Stimulated activated naive CD8-positive, alpha-beta T cell treated with anti-CD3 and anti-CD28 coated beads, Interleukin-15, Interleukin-2, amounts not matched to agents 100 U/mL and 50 U/mL, for 24 hours (primary cell): ENCODE data around the gene KIAA0513.

Experiments
- ATAC-seq: fragments of 150-1000 bp; cut with Tn5 transposase; one replicate; pipeline ENCODE4 v1.10.0; 2021
- DNase-seq: peaks from one replicate; pipeline ENCODE4 v3.0.0; 2021

The KIAA0513 gene, protein sequence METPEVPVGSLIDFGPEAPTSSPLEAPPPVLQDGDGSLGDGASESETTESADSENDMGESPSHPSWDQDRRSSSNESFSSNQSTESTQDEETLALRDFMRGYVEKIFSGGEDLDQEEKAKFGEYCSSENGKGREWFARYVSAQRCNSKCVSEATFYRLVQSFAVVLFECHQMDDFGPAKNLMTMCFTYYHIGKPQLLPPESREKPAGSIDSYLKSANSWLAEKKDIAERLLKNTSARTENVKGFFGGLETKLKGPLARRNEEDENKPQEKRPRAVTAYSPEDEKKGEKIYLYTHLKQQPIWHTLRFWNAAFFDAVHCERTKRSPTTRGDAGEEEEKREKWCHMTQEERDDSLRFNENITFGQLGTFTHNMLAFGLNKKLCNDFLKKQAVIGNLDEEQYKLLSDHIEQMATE

GRCh38 chr16:85027349-85027957, at the start of gene KIAA0513:
Gene KIAA0513, plus strand, starts transcription at chr16:85027795. Its CDS starts 39,277 bp downstream, at chr16:85067072.
- ATAC-seq = peak; percentile 62
- DNase-seq = peak; percentile 98

GRCh38 chr16:84979516-84979915, 48.1 kb upstream of the KIAA0513 start:
- ATAC-seq (no peak), DNase-seq (no peak)

GRCh38 chr16:84982434-84982833, 45.2 kb upstream of the KIAA0513 start:
- DNase-seq = no peak

GRCh38 chr16:84985079-84986065, 42.2 kb upstream of the KIAA0513 start:
- DNase-seq (no peak), ATAC-seq (no peak)

More at GRCh38 chr16:84982434-84982833, 45.2 kb upstream of the KIAA0513 start:
- no peak for ATAC-seq

DNA sequence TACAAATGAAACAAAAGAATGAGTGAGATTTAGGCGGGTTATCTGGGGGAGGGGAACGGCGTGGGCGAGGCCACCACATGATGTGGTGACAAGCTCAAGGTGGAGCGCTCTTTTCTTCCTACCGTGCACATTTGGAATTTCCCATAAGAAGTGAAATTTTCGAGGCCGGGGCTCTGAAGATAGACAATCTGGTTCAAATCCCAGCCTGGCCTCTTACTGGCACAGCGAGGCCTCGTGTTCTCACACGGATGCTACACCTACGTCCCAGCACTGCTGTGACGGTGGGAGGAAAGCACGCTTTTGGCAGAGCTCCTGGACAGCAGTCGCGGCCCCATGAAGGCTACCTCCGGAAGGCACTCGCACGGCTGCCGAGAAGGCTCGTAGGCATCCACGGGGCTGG, 41.5 kb upstream of the KIAA0513 start:
- ATAC-seq (no peak), DNase-seq (no peak)

- no peak for DNase-seq
- ATAC-seq = no peak
Measured at GRCh38 chr16:84986879-84987278, 40.7 kb upstream of the KIAA0513 start.

DNA sequence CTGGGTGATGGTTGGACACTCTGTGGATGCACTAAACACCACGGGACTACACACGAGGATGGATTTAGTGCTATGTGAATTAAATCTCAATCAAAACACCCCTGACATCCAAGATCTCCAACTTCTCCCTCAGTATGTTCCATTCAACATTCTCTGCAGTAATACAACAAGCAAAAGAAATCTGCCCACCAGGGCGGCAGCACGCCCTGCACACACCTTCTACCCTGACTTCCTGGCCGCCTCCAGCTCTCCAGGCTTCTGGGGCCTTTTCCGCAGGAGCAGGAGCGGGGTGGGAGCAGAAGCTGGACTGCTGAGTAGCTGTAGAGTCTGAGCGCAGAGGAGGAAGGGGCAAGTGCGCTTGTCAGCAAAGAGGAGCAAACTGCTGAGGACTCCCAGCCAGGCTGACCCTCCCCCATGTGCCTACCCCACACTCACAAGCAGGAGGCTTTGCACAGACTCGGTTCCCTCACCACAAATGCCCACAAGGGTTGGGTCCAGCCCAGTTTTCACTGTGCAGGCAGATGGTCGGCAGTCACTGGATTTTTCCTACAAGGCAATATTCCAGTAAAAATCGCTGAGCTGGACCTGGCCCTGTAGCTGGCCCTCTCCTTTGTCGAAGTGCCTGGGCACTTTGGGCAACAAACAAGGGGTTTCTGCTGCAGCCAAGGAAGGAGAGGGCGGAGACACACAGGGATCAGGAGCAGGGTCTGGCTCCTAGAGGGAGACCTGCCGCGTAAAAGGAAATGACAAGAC, 39.1 kb upstream of the KIAA0513 start:
- DNase-seq = no peak
- no peak for ATAC-seq

- DNase-seq (no peak), ATAC-seq (no peak)
Measured at GRCh38 chr16:84989749-84990620, 37.6 kb upstream of the KIAA0513 start.

DNA sequence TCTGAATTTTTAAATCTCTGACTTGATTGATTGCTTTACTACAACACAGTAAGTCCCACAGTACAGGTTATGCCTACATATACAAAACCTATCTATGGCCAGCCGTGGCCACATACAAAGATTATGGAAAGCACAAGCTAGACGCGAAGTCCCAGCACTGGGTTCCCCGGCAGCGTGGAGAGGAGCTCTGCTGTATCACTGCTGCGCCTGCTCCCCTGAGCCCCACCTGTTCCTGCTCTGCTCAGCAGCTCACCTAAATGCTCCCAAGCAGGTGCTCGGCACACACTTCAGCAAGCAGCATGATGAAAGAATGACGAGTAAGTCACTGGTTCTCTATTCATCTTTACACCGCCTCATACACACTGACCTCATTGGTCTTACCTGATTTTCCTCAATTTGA, 36.8 kb upstream of the KIAA0513 start:
- DNase-seq (no peak), ATAC-seq (no peak)

GRCh38 chr16:84992717-84993075, 34.9 kb upstream of the KIAA0513 start:
- no peak for DNase-seq
- no peak for ATAC-seq

- ATAC-seq = no peak
- DNase-seq = no peak
Measured at GRCh38 chr16:84993926-84994325, 33.7 kb upstream of the KIAA0513 start.

- DNase-seq (no peak), ATAC-seq (no peak)
Measured at GRCh38 chr16:84995663-84996062, 31.9 kb upstream of the KIAA0513 start.

- DNase-seq = no peak
- ATAC-seq = no peak
Measured at GRCh38 chr16:84996365-84996764, 31.2 kb upstream of the KIAA0513 start.

DNA sequence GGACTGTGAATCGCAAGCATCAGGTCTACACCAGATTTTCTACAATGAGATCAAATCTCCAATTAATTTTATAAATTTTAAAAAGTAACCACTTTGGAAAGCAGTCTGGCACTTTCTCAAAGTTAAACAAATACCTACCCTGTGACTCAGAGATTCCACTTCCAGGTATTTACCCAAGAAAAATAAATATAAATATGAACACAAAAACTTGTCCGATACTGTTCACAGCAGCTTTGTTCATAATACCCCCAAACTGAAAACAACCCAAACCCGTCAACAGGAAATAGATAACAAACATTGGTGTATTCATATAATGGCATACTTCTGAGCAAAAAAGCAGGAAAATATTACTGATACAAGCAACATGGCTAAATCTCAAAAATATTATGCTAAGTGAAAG, 28.4 kb upstream of the KIAA0513 start:
- ATAC-seq (no peak), DNase-seq (no peak)

- no peak for DNase-seq
- no peak for ATAC-seq
Measured at GRCh38 chr16:84999857-85000480, 27.6 kb upstream of the KIAA0513 start.

GRCh38 chr16:85002099-85002541, 25.5 kb upstream of the KIAA0513 start:
- ATAC-seq (no peak), DNase-seq (no peak)

DNA sequence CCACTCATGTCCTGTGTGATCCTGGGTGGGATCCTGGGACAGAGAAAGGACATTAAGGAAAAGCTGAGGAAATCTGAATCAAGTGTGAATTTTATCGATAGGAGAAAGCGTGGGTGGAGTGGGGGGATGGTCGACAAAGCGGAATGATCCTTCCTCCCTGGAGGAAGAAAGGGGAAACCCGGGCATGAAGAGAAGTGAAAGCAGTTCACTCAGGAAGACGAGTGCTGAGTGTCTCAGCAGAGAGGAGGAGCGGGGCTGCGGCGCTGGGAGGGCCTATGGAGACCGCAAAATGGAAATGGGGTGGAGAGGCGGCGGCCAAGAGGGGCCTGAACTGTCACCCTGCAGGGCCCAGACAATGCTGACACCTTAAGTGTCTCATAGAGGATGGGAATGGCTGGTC, 25.0 kb upstream of the KIAA0513 start:
- ATAC-seq (peak; percentile 63), DNase-seq (peak; percentile 23)

DNA sequence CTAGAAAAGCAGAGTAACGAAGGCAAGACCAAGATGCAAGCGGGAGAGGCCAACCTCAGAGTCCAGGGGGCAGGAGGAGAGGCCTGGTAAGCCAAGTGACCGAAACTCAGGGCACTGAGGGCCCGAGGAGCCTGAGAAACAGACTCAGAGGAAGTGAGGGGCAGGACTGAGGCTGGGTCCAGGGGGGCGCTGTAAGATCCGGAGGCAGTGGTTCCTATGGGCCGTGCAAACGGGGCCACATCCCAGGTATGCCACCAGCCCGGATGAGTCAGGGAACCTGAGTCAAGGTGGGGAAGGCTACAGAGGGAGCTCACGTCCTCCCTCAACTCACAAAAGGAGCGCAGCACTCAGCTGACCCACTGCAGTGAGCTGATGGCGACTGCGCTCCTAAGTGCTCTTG, 24.5 kb upstream of the KIAA0513 start:
- ATAC-seq (no peak), DNase-seq (no peak)

- DNase-seq = no peak
Measured at GRCh38 chr16:85003725-85004586, 23.6 kb upstream of the KIAA0513 start.

More at GRCh38 chr16:85003725-85004586, 23.6 kb upstream of the KIAA0513 start:
- peak; percentile 9 for ATAC-seq
